GM19035 (cell line): ENCODE measurements around the gene PJA1.

Experiments used
- ATAC-seq: cut with Tn5 transposase; IDR thresholded peaks from one replicate; pipeline ENCODE4 v1.9.1; 2021; ENCODE audit not compliant: unreplicated experiment

The PJA1 gene

GRCh38 chrX:69117876-69118526 is 47.3 kb downstream of the PJA1 start:
- no peak for ATAC-seq

DNA sequence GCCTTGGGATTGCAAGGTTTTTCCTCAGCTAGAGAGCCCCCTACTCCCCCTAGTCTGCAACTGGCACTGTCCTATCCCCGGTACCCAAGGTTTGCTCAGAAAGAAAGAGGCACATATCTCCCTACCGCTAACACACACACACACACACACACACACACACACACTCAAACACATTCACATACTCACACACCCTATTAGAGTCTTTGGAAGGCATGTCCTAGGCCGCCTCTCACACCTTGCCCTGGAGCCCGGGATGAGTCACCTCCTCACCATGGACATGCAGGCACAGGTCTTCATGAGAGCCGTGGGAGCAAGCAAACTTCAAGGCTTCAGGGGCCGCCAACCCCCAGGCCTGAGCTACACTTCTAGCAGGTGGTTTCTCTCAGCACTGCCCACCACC is 49.2 kb downstream of the PJA1 start:
- ATAC-seq, result no peak

GRCh38 chrX:69113723-69114122 is 51.5 kb downstream of the PJA1 start:
- no peak for ATAC-seq
